Bronchial epithelial cell (primary cell): ENCODE data around the gene SLC2A3. TPM values are rescaled to one million over a fixed set of nuclear protein-coding genes. Genes with fewer than 3 reads are reported as not detected.
"Not testable (repeated sequence)": the region's sequence is repeated elsewhere in the genome, so short reads cannot be mapped to it uniquely, and the experiment has no call there.

Experiments
- DNase-seq: peaks from one replicate; pipeline ENCODE4 v3.0.0-alpha.2; 2010; ENCODE audit warnings: low read depth
- FAIRE-seq: peaks from 2 replicates; lab custom pipeline; 2011; peaks lifted over from hg19 to GRCh38; lab: Jason Lieb, UNC
- H3K27me3 ChIP-seq: 2 replicates; pipeline ENCODE4 v1.5.1; 2011; ENCODE audit warnings: low read length; ENCODE audit not compliant: control insufficient read depth, insufficient read depth
- H3K36me3 ChIP-seq: 2 replicates; pipeline ENCODE4 v1.5.1; 2011; ENCODE audit warnings: low read length; ENCODE audit not compliant: control insufficient read depth, insufficient read depth
- H3K4me3 ChIP-seq: 2 replicates; pipeline ENCODE4 v1.5.1; 2011; ENCODE audit warnings: mild to moderate bottlenecking, low read depth, low read length, control low read depth
- CTCF ChIP-seq: IDR thresholded peaks from 2 replicates; pipeline ENCODE4 v1.5.1; 2011; ENCODE audit warnings: mild to moderate bottlenecking, moderate library complexity, low read length, control low read depth, inconsistent platforms; ENCODE audit not compliant: insufficient read depth, severe bottlenecking
- total RNA-seq: library from RNA; depleted of rRNA; stranded (reverse); fragments of >200 nt; gene quantifications from 2 replicates; pipeline ENCODE4 v1.2.1, GENCODE V29; 2014

SLC2A3 gene
- total RNA-seq, 1 donor from 2014 or later = 10.5 TPM

- Histone ChIP-seq H3K27me3 (no peaks in the 10 kb centered on the region), H3K4me3 (no peak overlapping the region), H3K36me3 (no peaks in the 10 kb centered on the region)
- DNase-seq = no peak
- no peak for FAIRE-seq
- TF ChIP-seq CTCF = no peak
Measured at GRCh38 chr12:7923241-7924236, 12.4 kb downstream of the SLC2A3 start.

DNA sequence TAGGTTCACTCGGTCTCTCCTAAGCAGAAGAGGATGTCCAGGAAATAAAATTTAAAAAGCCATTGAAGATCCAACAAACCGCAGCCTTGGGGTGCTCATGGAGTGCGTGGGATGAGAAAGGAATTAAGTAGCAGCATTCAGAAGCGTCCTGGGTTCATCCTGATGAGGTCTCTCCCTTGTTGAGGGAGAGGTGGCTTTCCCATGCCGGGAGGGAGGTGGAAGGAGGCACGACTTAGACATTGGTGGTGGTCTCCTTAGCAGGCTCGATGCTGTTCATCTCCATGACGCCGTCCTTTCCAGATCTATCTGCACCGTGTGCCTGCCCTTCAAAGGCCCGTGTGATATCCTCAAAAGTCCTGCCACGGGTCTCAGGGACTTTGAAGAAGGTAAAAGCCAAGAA, 14.8 kb downstream of the SLC2A3 start:
- DNase-seq, H3K36me3 ChIP-seq, FAIRE-seq, H3K4me3 ChIP-seq, H3K27me3 ChIP-seq: not testable (repeated sequence)

DNA sequence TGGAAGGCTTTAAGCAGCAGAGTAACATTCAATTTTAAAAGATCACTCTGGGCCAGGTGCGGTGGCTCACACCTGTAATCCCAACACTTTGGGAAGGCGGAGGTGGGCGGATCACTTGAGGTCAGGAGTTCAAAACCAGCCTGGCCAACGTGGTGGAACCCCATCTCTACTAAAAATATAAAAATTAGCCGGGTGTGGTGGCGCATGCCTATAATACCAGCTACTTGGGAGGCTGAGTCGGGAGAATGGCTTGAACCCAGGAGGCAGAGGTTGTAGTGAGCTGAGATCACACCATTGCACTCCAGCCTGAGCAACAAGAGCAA, 17.8 kb downstream of the SLC2A3 start:
- not testable (repeated sequence) for H3K27me3 ChIP-seq, H3K4me3 ChIP-seq, H3K36me3 ChIP-seq, FAIRE-seq, DNase-seq

DNA sequence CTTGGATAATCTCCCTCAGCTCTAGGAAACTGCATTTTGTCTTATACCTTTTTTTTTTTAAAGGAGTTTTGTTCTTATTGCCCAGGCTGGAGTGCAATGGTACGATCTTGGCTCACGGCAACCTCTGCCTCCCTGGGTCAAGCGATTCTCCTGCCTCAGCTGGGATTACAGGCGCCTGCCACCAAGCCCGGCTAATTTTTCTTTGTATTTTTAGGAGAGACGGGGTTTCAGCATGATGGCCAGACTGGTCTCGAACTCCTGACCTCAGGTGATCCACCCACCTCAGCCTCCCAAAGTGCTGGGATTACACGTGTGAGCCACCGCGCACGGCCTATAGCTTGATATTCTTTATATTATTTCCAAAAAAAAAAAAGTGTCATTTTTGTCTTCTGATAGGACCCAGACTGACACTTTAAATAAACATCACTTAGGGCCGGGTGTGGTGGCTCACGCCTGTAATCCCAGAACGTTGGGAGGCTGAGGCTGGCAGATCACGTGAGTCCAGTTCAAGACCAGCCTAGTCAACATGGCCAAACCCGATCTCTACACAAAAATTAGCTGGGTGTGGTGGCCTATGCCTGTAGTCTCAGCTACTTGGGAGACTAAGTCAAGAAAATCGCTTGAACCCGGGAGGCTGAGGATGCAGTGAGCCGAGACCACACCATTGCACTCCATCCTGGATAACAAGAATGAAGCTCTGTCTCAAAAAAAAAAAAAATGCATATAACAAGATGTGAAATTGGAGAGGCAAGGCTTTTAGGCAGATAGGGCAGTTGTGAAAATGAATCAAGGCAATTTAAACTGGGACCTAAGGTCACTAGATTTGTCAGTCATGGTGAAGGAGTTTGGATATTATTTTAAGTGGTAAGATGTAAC, 18.4 kb downstream of the SLC2A3 start:
- no peak for FAIRE-seq

GRCh38 chr12:7916936-7917335, 19.1 kb downstream of the SLC2A3 start:
- TF ChIP-seq CTCF = no peak

More for the DNA sequence above, 18.4 kb downstream of the SLC2A3 start:
- H3K27me3 ChIP-seq = no peaks in the 10 kb centered on the region
- no peak for DNase-seq
- no peaks in the 10 kb centered on the region for H3K36me3 ChIP-seq
- no peak overlapping the region for H3K4me3 ChIP-seq
- TF ChIP-seq CTCF = no peak

DNA sequence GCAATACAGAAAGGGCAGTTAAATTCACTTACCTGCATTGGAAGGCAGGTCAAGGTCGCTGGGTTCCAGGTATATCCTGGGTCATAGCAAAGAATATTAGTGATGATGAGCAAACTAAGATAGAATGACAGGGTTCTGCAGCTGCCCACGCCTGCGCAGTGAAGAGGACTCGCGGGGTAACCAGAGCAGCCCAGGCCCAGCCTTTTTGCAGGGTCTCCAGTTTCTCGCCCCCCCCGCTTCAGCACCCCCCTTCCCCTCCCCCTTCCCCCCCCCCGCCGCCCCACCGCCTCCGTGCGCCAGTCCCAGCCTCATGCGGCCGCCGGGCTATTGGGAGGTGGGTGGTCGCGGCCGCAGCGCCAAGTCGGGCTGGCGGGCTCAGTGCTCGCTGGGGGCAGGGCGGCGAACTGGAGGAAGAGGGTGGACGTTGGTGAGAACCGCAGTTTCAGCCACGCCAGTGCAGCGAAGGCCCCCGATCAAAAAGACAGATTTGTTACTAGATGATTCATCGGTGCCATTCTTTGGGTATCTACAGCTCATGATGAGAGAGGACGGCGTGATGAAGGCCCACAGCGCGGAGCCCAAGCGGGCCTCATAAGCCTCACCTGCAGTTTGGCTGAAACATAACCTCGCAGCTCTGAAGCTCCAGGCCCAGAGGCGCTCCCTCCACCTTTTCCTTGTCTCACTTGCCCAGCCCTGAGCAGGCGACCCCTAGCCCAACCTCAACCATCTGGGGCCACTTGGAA, 20.2 kb downstream of the SLC2A3 start:
- TF ChIP-seq CTCF = no peak
- Histone ChIP-seq H3K4me3 (no peak overlapping the region), H3K36me3 (no peaks in the 10 kb centered on the region), H3K27me3 (no peaks in the 10 kb centered on the region)
- DNase-seq (no peak), FAIRE-seq (no peak)

More at GRCh38 chr12:7916936-7917335, 19.1 kb downstream of the SLC2A3 start:
- Histone ChIP-seq H3K36me3 (no peaks in the 10 kb centered on the region), H3K27me3 (no peaks in the 10 kb centered on the region), H3K4me3 (no peak overlapping the region)
- FAIRE-seq (no peak), DNase-seq (no peak)

DNA sequence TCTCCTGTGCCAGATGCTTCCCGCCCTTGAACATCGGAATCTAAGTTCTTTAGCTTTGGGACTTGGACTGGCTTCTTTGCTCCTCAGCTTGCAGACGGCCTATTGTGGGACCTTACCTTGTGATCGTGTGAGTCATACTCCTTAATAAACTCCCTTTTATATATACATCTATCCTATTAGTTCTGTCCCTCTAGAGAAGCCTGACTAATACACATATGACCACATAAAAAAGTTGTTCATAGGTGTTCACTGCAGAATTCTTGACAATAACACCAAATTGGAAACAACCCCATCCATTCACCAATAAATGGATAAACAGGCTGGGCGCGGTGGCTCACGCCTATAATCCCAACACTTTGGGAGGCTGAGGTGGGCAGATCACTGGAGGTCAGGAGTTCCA, 25.9 kb downstream of the SLC2A3 start:
- H3K27me3 ChIP-seq, FAIRE-seq, H3K4me3 ChIP-seq, H3K36me3 ChIP-seq: not testable (repeated sequence)
- DNase-seq = peak; percentile 20
